DND-41 (cell line): ENCODE data around the gene NCSTN.

ENCODE experiments used
- CTCF ChIP-seq: IDR thresholded peaks from 2 replicates; pipeline ENCODE4 v1.5.1; 2012; ENCODE audit warnings: borderline replicate concordance, low read length, moderate library complexity, mild to moderate bottlenecking; ENCODE audit not compliant: poor library complexity, severe bottlenecking; ENCODE audit errors: extremely low read depth
- EZH2 ChIP-seq: IDR thresholded peaks from 3 replicates; pipeline ENCODE4 v1.6.1; 2012; ENCODE audit warnings: borderline replicate concordance, low read depth, mild to moderate bottlenecking, moderate library complexity, low read length, inconsistent platforms; ENCODE audit not compliant: severe bottlenecking

GRCh38 chr1:160398823-160399222 is 55.6 kb downstream of the NCSTN start:
- TF ChIP-seq CTCF: no peak
- no peak for TF ChIP-seq EZH2
